K562 (cell line): ENCODE data around the gene PHLDB2. TPM values are rescaled to one million over a fixed set of nuclear protein-coding genes. Genes with fewer than 3 reads are reported as not detected.

Experiments used
- ATAC-seq: fragments of 200-7000 bp; cut with Tn5 transposase; 3 replicates; pipeline ENCODE4 v1.9.1; 2020; ENCODE audit warnings: moderate library complexity
- BruUV-seq: library from RNA; stranded (reverse); fragments of 400-500 nt; replicated peaks from 2 replicates; lab custom pipeline; 2021; lab: Mats Ljungman, UMichigan
- CTCF ChIA-PET: fragments of 300-600 bp; formaldehyde crosslinking; extraction: SDS; loops from one replicate; lab custom pipeline; 2021; ENCODE audit warnings: low intra/inter-chr PET ratio; lab: Yijun Ruan, JAX
- POLR2A ChIA-PET: fragments of 300-600, 350-650 bp; sonication (Branson Sonifier 250); formaldehyde crosslinking; extraction: SDS; loops from one replicate; lab custom pipeline; 2021; ENCODE audit warnings: antibody characterized with exemption, inconsistent platforms; lab: Yijun Ruan, JAX
- DNase-seq, 4 experiments: peaks; one replicate each; pipeline versions ENCODE4 v3.0.0 to v3.0.0-alpha.2; 2011 to 2018; ENCODE audit warnings: low spot score in 3 of 4, mixed read lengths in 3 of 4; ENCODE audit errors: extremely low read depth in 1 of 4
- FAIRE-seq: peaks from 2 replicates; lab custom pipeline; 2011; peaks lifted over from hg19 to GRCh38; lab: Jason Lieb, UNC
- H2AFZ ChIP-seq: 2 replicates; pipeline ENCODE4 v1.6.0; 2011; ENCODE audit warnings: low read depth, low read length, control low read depth, inconsistent platforms
- H3K27ac ChIP-seq: fragments of 200-600 bp; 3 replicates; pipeline ENCODE4 v1.8.0; 2011; ENCODE audit warnings: low read depth, mild to moderate bottlenecking, control low read depth, inconsistent platforms, low read length, moderate library complexity, mixed read lengths; ENCODE audit errors: extremely low read depth
- H3K27me3 ChIP-seq, 2 experiments: fragments of 300-600 bp in 1 of 2; 2 replicates in 1 of 2; 3 replicates in 1 of 2; pipeline versions ENCODE4 v1.6.0 to v1.8.0; 2011; ENCODE audit warnings: inconsistent platforms in 2 of 2, low read length in 2 of 2, mild to moderate bottlenecking in 1 of 2, mixed read lengths in 1 of 2, moderate library complexity in 1 of 2; ENCODE audit not compliant: control insufficient read depth in 2 of 2, insufficient read depth in 2 of 2
- H3K36me3 ChIP-seq: fragments of 300-600 bp; 3 replicates; pipeline ENCODE4 v1.8.0; 2011; ENCODE audit warnings: mild to moderate bottlenecking, low read length, inconsistent platforms; ENCODE audit not compliant: control insufficient read depth, insufficient read depth
- H3K4me1 ChIP-seq, 2 experiments: fragments of 200-600 bp in 1 of 2; replicated peaks in 1 of 2; 2 replicates in 1 of 2; 3 replicates in 1 of 2; pipeline versions ENCODE4 v1.5.1 to v1.8.0; 2011; ENCODE audit warnings: inconsistent platforms in 2 of 2, low read length in 2 of 2, mild to moderate bottlenecking in 1 of 2, mixed read lengths in 1 of 2, moderate library complexity in 1 of 2; ENCODE audit not compliant: control insufficient read depth in 2 of 2, insufficient read depth in 2 of 2
- H3K4me2 ChIP-seq: 2 replicates; pipeline ENCODE4 v1.6.1; 2011; ENCODE audit warnings: low read length, control low read depth, inconsistent platforms, mixed read lengths; ENCODE audit not compliant: insufficient read depth
- H3K4me3 ChIP-seq: fragments of 200-600 bp; sonication (generic), shearing (Covaris generic); 2 replicates; pipeline ENCODE4 v1.5.1; 2016; ENCODE audit warnings: control low read depth, inconsistent platforms
- H3K79me2 ChIP-seq: fragments of 200-600 bp; 3 replicates; pipeline ENCODE4 v1.8.0; 2011; ENCODE audit warnings: low read length, inconsistent platforms; ENCODE audit not compliant: control insufficient read depth, insufficient read depth
- H3K9ac ChIP-seq, 2 experiments: 2 replicates each; pipeline versions ENCODE4 v1.6.0 to v1.6.1; 2011; ENCODE audit warnings: low read depth in 2 of 2, low read length in 2 of 2, control low read depth in 1 of 2, inconsistent platforms in 1 of 2, mild to moderate bottlenecking in 1 of 2, mixed read lengths in 1 of 2; ENCODE audit not compliant: insufficient read depth in 1 of 2
- H3K9me1 ChIP-seq: one replicate; pipeline ENCODE4 v1.6.0; 2011; ENCODE audit warnings: inconsistent platforms, mild to moderate bottlenecking, low read length, moderate library complexity; ENCODE audit not compliant: control insufficient read depth, insufficient read depth
- H3K9me3 ChIP-seq: replicated peaks from 2 replicates; pipeline ENCODE4 v1.5.1; 2011; ENCODE audit warnings: low read depth, low read length, inconsistent platforms; ENCODE audit not compliant: control insufficient read depth, insufficient read depth
- H4K20me1 ChIP-seq: replicated peaks from 2 replicates; pipeline ENCODE4 v1.6.1; 2011; ENCODE audit warnings: low read length, inconsistent platforms, mixed read lengths; ENCODE audit not compliant: control insufficient read depth, insufficient read depth
- FIP1L1 ChIP-seq: fragments of 200-400 bp; formaldehyde crosslinking; IDR thresholded peaks from 2 replicates; pipeline ENCODE4 v1.6.1; 2018; ENCODE audit warnings: mild to moderate bottlenecking, low read depth, low read length; ENCODE audit not compliant: poor library complexity, severe bottlenecking
- HEY1 ChIP-seq: fragments of 250-450 bp; sonication (Bioruptor Pico); IDR thresholded peaks from 2 replicates; pipeline ENCODE4 v1.5.0; 2020; ENCODE audit warnings: mild to moderate bottlenecking, moderate library complexity, borderline replicate concordance
- RFX7 ChIP-seq: fragments of 250-450 bp; sonication (Bioruptor Pico); IDR thresholded peaks from 2 replicates; pipeline ENCODE4 v1.5.1; 2021; ENCODE audit warnings: mild to moderate bottlenecking
- SMAD3 ChIP-seq: fragments of 450-650 bp; formaldehyde crosslinking; conservative IDR thresholded peaks from 2 replicates; pipeline ENCODE4 v1.4.0; 2020; ENCODE audit warnings: mild to moderate bottlenecking
- WGBS: fragments of 100-300 bp; shearing (Covaris generic); methylation state at CpG from one replicate; pipeline ENCODE4 v1.1.6; 2016; ENCODE audit warnings: low coverage, mixed read lengths; ENCODE audit not compliant: insufficient coverage; ENCODE audit errors: missing lambda C conversion rate; 5-methylcytosine and 5-hydroxymethylcytosine counted together
- in situ Hi-C: fragments of 300-500 bp; cut with MboI; formaldehyde crosslinking; loops from 4 replicates; pipeline ENCODE4 v1.15.0; 2018; ENCODE audit warnings: inconsistent platforms, mixed read lengths
- intact Hi-C: fragments of 100-400 bp; cut with micrococcal nuclease; formaldehyde crosslinking; loops from 2 replicates; pipeline ENCODE4 v1.14.2; 2022
- polyA plus RNA-seq, 8 experiments: library from polyadenylated mRNA; depleted of rRNA in 4 of 8; stranded (reverse) in 5 of 8; unstranded in 3 of 8; fragments of >200 nt; fragmentation: Nextera tagmentation in 2 of 8; fragmentation: Illumina TruSeq in 1 of 8; extraction: Ambion mirVana in 2 of 8; extraction: Trizol in 1 of 8; gene quantifications; 2 replicates each; pipeline versions ENCODE4 v1.2.1 to v1.2.3, GENCODE V29; 2011 to 2014; ENCODE audit warnings: inconsistent platforms in 1 of 8, missing spikeins in 1 of 8
- total RNA-seq, 7 experiments: library from RNA; depleted of rRNA in 6 of 7; stranded (reverse); fragments of >200 nt in 6 of 7; fragmentation: Illumina TruSeq in 2 of 7; extraction: Trizol in 2 of 7; gene quantifications; 2 replicates each; pipeline versions ENCODE4 v1.2.1 to v1.2.3, GENCODE V29; 2011 to 2021; ENCODE audit warnings: low replicate concordance in 1 of 7
- TF ChIP-seq, protein P1 (sequence below): fragments of 450-650 bp; IDR thresholded peaks from 2 replicates; pipeline ENCODE4 v1.6.1; 2017; ENCODE audit warnings: mild to moderate bottlenecking, moderate library complexity
- TF ChIP-seq, protein P2 (sequence below): fragments of 450-650 bp; IDR thresholded peaks from 2 replicates; pipeline ENCODE4 v1.6.1; 2016; ENCODE audit warnings: low read depth

PHLDB2 gene
- total and polyA plus RNA-seq, 9 of the 15 experiments (the other 6 are each of a cell fraction or from before 2014, with no cell fraction given) = 0.04 TPM; not detected in 8

DNA sequence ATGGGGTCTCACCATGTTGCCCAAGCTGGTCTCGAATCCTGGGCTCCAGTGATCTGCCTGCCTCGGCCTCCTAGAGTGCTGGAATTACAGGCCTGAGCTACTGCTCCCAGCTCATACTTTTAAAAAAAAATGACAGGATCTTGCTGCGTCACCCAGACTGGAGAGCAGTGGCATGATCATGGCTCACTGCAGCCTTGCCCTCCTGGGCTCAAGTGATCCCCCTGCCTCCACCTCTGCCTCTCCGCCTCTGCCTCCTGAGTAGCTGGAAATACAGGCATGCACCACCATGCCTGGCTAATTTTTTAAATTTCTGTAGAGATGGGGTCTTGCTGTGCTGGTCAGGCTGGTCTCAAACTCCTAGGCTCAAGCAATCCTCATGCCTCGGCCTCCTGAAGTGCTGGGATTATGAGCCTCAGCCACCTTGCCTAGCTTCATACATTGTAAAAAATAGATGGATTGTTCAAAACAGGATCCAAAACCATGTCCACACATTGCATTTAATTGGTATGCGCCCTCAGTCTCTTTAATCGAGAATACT is 8.9 kb downstream of the PHLDB2 start:
- POLR2A ChIA-PET = interaction anchor here (0.8 kb wide), 1 partner anchor 239 kb away, joined by 3 read pairs; no protein-coding TSS in a partner anchor
- Histone ChIP-seq H3K4me1 (no peaks in the 10 kb centered on the region), H3K27me3 (no peaks in the 10 kb centered on the region)
- DNase-seq (no peak), ATAC-seq (no peak), FAIRE-seq (no peak)
- 0% methylated on average over 5 of the region's 7 CpGs for WGBS
- TF ChIP-seq SMAD3 (CRISPR knock-in tag) = no peak
- TF ChIP-seq, all 486 proteins: peak for 0
- H3K9ac ChIP-seq = no peak overlapping the region
- CTCF ChIA-PET = no interaction called here
- no peak overlapping the region for H3K27ac ChIP-seq
- H3K9me3 ChIP-seq = no peaks in the 10 kb centered on the region
- in situ Hi-C loops = no loop called here
- H3K4me3 ChIP-seq = no peak overlapping the region
- H3K4me2 ChIP-seq = no peak overlapping the region
- no peaks in the 10 kb centered on the region for H3K79me2 ChIP-seq
- H2AFZ ChIP-seq = no peak overlapping the region
- intact Hi-C loops = no loop called here
- no peaks in the 10 kb centered on the region for H4K20me1 ChIP-seq
- BruUV-seq = no TSS peak
- no peaks in the 10 kb centered on the region for H3K9me1 ChIP-seq
- H3K36me3 ChIP-seq = no peaks in the 10 kb centered on the region

DNA sequence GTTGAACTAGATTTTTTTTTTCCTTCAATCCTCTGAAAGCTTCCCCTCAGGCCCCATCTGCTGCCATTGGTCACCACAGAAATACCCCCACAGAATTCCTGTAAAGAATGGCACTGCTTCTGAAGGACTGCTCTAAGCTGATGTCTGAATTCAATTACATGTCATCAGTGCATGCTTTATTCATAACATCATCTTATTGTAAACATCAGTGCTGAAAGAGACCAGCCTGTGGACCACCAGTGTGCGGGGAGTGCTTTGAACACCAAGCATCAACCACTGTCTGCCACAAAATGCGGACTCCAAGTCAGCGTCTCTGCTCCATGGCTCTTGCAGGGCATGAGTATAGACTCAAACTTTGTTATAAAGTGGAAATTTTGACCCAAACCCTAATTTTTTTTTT is 11.6 kb downstream of the PHLDB2 start:
- TF ChIP-seq, protein P1, sequence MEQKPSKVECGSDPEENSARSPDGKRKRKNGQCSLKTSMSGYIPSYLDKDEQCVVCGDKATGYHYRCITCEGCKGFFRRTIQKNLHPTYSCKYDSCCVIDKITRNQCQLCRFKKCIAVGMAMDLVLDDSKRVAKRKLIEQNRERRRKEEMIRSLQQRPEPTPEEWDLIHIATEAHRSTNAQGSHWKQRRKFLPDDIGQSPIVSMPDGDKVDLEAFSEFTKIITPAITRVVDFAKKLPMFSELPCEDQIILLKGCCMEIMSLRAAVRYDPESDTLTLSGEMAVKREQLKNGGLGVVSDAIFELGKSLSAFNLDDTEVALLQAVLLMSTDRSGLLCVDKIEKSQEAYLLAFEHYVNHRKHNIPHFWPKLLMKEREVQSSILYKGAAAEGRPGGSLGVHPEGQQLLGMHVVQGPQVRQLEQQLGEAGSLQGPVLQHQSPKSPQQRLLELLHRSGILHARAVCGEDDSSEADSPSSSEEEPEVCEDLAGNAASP = no peak
- TF ChIP-seq RFX7 (CRISPR knock-in tag) (no peak), HEY1 (CRISPR knock-in tag) (no peak), FIP1L1 (no peak)
- TF ChIP-seq, protein P2, sequence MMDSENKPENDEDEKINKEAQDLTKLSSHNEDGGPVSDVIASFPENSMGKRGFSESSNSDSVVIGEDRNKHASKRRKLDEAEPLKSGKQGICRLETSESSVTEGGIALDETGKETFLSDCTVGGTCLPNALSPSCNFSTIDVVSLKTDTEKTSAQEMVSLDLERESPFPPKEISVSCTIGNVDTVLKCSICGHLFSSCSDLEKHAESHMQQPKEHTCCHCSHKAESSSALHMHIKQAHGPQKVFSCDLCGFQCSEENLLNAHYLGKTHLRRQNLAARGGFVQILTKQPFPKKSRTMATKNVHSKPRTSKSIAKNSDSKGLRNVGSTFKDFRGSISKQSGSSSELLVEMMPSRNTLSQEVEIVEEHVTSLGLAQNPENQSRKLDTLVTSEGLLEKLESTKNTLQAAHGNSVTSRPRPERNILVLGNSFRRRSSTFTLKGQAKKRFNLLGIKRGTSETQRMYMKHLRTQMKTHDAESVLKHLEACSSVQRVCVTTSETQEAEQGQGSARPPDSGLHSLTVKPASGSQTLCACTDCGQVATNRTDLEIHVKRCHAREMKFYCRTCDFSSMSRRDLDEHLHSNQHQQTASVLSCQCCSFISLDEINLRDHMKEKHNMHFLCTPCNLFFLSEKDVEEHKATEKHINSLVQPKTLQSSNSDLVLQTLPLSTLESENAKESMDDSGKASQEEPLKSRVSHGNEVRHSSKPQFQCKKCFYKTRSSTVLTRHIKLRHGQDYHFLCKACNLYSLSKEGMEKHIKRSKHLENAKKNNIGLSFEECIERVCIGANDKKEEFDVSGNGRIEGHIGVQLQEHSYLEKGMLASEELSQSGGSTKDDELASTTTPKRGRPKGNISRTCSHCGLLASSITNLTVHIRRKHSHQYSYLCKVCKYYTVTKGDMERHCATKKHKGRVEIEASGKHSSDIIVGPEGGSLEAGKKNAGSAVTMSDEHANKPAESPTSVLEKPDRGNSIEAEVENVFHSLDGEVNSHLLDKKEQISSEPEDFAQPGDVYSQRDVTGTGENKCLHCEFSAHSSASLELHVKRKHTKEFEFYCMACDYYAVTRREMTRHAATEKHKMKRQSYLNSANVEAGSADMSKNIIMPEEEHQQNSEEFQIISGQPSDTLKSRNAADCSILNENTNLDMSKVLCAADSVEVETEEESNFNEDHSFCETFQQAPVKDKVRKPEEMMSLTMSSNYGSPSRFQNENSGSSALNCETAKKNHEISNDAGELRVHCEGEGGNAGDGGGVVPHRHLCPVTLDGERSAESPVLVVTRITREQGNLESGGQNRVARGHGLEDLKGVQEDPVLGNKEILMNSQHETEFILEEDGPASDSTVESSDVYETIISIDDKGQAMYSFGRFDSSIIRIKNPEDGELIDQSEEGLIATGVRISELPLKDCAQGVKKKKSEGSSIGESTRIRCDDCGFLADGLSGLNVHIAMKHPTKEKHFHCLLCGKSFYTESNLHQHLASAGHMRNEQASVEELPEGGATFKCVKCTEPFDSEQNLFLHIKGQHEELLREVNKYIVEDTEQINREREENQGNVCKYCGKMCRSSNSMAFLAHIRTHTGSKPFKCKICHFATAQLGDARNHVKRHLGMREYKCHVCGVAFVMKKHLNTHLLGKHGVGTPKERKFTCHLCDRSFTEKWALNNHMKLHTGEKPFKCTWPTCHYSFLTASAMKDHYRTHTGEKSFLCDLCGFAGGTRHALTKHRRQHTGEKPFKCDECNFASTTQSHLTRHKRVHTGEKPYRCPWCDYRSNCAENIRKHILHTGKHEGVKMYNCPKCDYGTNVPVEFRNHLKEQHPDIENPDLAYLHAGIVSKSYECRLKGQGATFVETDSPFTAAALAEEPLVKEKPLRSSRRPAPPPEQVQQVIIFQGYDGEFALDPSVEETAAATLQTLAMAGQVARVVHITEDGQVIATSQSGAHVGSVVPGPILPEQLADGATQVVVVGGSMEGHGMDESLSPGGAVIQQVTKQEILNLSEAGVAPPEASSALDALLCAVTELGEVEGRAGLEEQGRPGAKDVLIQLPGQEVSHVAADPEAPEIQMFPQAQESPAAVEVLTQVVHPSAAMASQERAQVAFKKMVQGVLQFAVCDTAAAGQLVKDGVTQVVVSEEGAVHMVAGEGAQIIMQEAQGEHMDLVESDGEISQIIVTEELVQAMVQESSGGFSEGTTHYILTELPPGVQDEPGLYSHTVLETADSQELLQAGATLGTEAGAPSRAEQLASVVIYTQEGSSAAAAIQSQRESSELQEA = no peak
- no peaks in the 10 kb centered on the region for H3K9me3 ChIP-seq
- intact Hi-C loops (no loop called here), in situ Hi-C loops (no loop called here)
- H3K36me3 ChIP-seq = no peaks in the 10 kb centered on the region
- ATAC-seq (no peak), DNase-seq (no peak), FAIRE-seq (no peak)
- POLR2A ChIA-PET = no interaction called here
- no peak overlapping the region for H3K4me2 ChIP-seq
- H4K20me1 ChIP-seq = no peaks in the 10 kb centered on the region
- H3K27me3 ChIP-seq = no peaks in the 10 kb centered on the region
- CTCF ChIA-PET = no interaction called here
- no TSS peak for BruUV-seq
- H2AFZ ChIP-seq = no peak overlapping the region
- no peaks in the 10 kb centered on the region for H3K4me1 ChIP-seq
- H3K4me3 ChIP-seq = no peak overlapping the region
- no peaks in the 10 kb centered on the region for H3K9me1 ChIP-seq
- no peaks in the 10 kb centered on the region for H3K79me2 ChIP-seq
- H3K9ac ChIP-seq = no peak overlapping the region
- 4% methylated on average over 3 of the region's 3 CpGs for WGBS
- H3K27ac ChIP-seq = no peak overlapping the region
